Adrenal gland (tissue), 12 donors: ENCODE data around the gene PRR20A. TPM values are rescaled to one million over a fixed set of nuclear protein-coding genes. Genes with fewer than 3 reads are reported as not detected.
"Not testable (repeated sequence)": the region's sequence is repeated elsewhere in the genome, so short reads cannot be mapped to it uniquely, and the experiment has no call there.

ENCODE experiments used
- DNase-seq, 7 donors: peaks; one replicate each; pipeline ENCODE4 v3.0.0-alpha.2; 2019 to 2020
- H3K27ac ChIP-seq, 5 donors: fragments of 200-600 bp; sonication (generic) in 4 of 5; 1 replicate in 3 of 5; 2 replicates in 2 of 5; pipeline versions ENCODE4 v1.5.1 to v1.8.0; 2016 to 2020; ENCODE audit warnings: mild to moderate bottlenecking in 1 of 5
- H3K27me3 ChIP-seq: fragments of 200-600 bp; 2 replicates; pipeline ENCODE4 v1.8.0; 2021
- H3K36me3 ChIP-seq, 2 donors: fragments of 200-600 bp; replicated peaks in 1 of 2; 1 replicate in 1 of 2; 2 replicates in 1 of 2; pipeline versions ENCODE4 v1.5.1 to v1.8.0; 2018 to 2022
- H3K4me1 ChIP-seq, 2 donors: fragments of 200-600 bp; replicated peaks in 1 of 2; 1 replicate in 1 of 2; 2 replicates in 1 of 2; pipeline versions ENCODE4 v1.5.1 to v1.8.0; 2018 to 2021
- H3K4me3 ChIP-seq, 4 donors: fragments of 200-600 bp; sonication (generic) in 3 of 4; one replicate each; pipeline ENCODE4 v1.5.1; 2016 to 2018
- H3K9me3 ChIP-seq, 3 donors: fragments of 200-600 bp; sonication (generic) in 1 of 3; replicated peaks in 1 of 3; 1 replicate in 2 of 3; 2 replicates in 1 of 3; pipeline versions ENCODE4 v1.5.1 to v1.8.0; 2016 to 2021
- POLR2A ChIP-seq, 2 donors: fragments of 450-650 bp; IDR thresholded peaks; one replicate each; pipeline ENCODE4 v1.6.1; 2017; ENCODE audit warnings: antibody characterized with exemption in 2 of 2, mild to moderate bottlenecking in 2 of 2, moderate library complexity in 1 of 2
- WGBS, 4 donors: extraction: QIAGEN DNeasy Blood & Tissue Kit in 2 of 4; methylation state at CpG; one replicate each; pipeline versions ENCODE4 v1.1.5 to v1.1.7; 2013 to 2017; 5-methylcytosine and 5-hydroxymethylcytosine counted together
- intact Hi-C, 2 donors: fragments of 100-400 bp; cut with DNase I; formaldehyde crosslinking; loops; one replicate each; pipeline versions ENCODE4 v1.14.1 to v1.15.0; 2022 to 2023
- polyA plus RNA-seq, 3 donors: library from polyadenylated mRNA; stranded (reverse); fragments of 200-250 nt in 2 of 3; fragments of 350-450 nt in 1 of 3; fragmentation: Illumina TruSeq in 1 of 3; extraction: RNeasy Lipid Tissue Mini Kit (QIAGEN cat#74804) in 1 of 3; gene quantifications; one replicate each; pipeline ENCODE4 v1.2.3, GENCODE V29; 2013 to 2014
- small RNA-seq, 2 donors: library from RNA; depleted of rRNA; stranded (forward); fragments of <200 nt; gene quantifications; one replicate each; pipeline ENCODE3, GENCODE V24; 2016
- total RNA-seq, 9 donors: library from RNA; depleted of rRNA in 4 of 9; stranded (reverse); fragments of >200 nt in 4 of 9; fragments of 120-200 nt in 1 of 9; fragmentation: NEBNext Ultra II Directional in 1 of 9; extraction: Animal tissue kit (Norgen Biotek cat#: 25700) in 1 of 9; gene quantifications; one replicate each; pipeline versions ENCODE4 v1.1.0 to v1.2.4, GENCODE V29; 2013 to 2023
- TF ChIP-seq, protein P1 (sequence below), 6 experiments: fragments of 450-650 bp in 4 of 6; fragments of 200-600 bp in 2 of 6; sonication (generic) in 1 of 6; IDR thresholded peaks; 1 replicate in 5 of 6; 2 replicates in 1 of 6; pipeline versions ENCODE4 v1.5.1 to v1.8.0; 2016 to 2021; ENCODE audit warnings: antibody characterized with exemption in 6 of 6, mild to moderate bottlenecking in 2 of 6, moderate library complexity in 1 of 6
- donor health status: healthy with polysubstance abuse.
- donor health status: Bipolar disorder and iron deficiency.
- donor health status: DM: yes; HTN: yes; CAD: no.
- donor health status: DM: no; HTN: no; CAD: no.
- donor health status: DM: no; HTN: no; CAD: no.
- donor health status: DM: yes; HTN: yes; CAD: no.

PRR20A gene
- total and polyA plus RNA-seq, 12 donors = not detected

DNA sequence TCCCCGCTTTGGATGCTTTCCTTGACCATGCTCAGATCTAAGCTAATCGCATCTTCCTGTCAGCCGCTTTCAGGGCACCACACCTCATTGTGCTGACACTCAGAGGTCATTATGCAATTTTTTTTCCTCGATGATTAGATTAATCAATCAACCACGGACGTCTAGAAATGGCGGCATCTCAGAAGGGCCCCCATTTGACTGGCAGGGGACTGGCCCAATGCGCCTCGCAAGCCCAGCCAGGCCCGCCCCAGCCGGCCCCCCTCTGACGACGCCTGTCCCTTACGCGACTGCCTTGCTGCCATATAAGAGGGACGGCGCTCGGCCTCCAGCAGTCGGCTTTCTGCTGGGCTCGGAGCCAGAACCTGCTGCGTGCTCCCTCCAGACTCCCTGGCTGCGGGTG lies 26.2 kb downstream of the PRR20A start, which contains the start of gene PRR20E:
PRR20E (plus strand) TSS at position 301 of the 400 bp plus-strand sequence. CDS start 387 bp downstream, outside the sequence.
- H3K4me1 ChIP-seq, H3K9me3 ChIP-seq, H3K36me3 ChIP-seq, H3K4me3 ChIP-seq, DNase-seq, H3K27me3 ChIP-seq, H3K27ac ChIP-seq, intact Hi-C loops: not testable (repeated sequence)
- WGBS, 4 donors = no CpG with 5 or more reads among the region's 22 CpGs

DNA sequence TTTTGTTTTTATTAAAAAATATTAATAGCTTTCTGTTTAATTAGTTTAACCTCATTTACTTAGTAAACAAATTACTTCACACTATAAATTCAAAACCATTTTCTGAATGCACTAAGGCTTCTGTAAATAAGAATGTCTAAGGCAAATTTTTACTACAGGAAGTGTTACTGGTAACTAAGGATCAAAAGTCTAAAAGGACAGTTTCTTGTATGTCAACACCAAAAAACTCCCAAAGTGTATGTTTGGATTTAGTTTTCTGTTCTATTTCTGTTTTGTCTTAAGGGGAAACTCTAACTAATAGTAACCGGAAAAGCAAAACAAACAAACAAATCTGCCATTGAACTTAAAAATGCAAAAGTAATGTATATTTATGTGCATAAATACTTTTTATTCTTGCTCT lies 50.9 kb downstream of the PRR20A start:
- Histone ChIP-seq H3K9me3 (no peaks in the 10 kb centered on the region), H3K27me3 (no peaks in the 10 kb centered on the region), H3K36me3 (no peaks in the 10 kb centered on the region), H3K27ac (no peak overlapping the region), H3K4me1 (no peaks in the 10 kb centered on the region), H3K4me3 (no peak overlapping the region)
- intact Hi-C loops = no loop called here
- WGBS, 4 donors = 71 to 91% (median 77%) methylated on average over 1 of the region's 1 CpG
- no peak for TF ChIP-seq POLR2A (IDR thresholded peaks at IDR 0.05)
- TF ChIP-seq, protein P1, sequence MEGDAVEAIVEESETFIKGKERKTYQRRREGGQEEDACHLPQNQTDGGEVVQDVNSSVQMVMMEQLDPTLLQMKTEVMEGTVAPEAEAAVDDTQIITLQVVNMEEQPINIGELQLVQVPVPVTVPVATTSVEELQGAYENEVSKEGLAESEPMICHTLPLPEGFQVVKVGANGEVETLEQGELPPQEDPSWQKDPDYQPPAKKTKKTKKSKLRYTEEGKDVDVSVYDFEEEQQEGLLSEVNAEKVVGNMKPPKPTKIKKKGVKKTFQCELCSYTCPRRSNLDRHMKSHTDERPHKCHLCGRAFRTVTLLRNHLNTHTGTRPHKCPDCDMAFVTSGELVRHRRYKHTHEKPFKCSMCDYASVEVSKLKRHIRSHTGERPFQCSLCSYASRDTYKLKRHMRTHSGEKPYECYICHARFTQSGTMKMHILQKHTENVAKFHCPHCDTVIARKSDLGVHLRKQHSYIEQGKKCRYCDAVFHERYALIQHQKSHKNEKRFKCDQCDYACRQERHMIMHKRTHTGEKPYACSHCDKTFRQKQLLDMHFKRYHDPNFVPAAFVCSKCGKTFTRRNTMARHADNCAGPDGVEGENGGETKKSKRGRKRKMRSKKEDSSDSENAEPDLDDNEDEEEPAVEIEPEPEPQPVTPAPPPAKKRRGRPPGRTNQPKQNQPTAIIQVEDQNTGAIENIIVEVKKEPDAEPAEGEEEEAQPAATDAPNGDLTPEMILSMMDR (IDR thresholded peaks at IDR 0.05) = no peak
- no peak for DNase-seq

Small RNA genes within 50 kb of the gene (small RNA-seq; reads per million reads assigned to genes)
- gene PRR20FP = 0 reads per million in 2 donors

Other genes with a start within 250 kb of the PRR20A start
- gene PRR20B, start 6.6 kb downstream of the PRR20A start, total RNA-seq = not detected
- not detected for gene PRR20B, start 6.6 kb downstream of the PRR20A start, polyA plus RNA-seq
- gene PRR20C, start 13.1 kb downstream of the PRR20A start, total RNA-seq = not detected
- gene PRR20C, start 13.1 kb downstream of the PRR20A start, polyA plus RNA-seq = not detected
- not detected for gene PRR20D, start 19.7 kb downstream of the PRR20A start, total RNA-seq
- gene PRR20D, start 19.7 kb downstream of the PRR20A start, polyA plus RNA-seq = not detected
- gene PRR20E, start 26.3 kb downstream of the PRR20A start, total RNA-seq = not detected
- not detected for gene PRR20E, start 26.3 kb downstream of the PRR20A start, polyA plus RNA-seq